ENCODE data around the gene CD101. TPM values are rescaled to one million over a fixed set of nuclear protein-coding genes. Genes with fewer than 3 reads are reported as not detected.

Gene CD101
- total RNA-seq, 6 donors from 2014 or later = 3.1 to 50.2 (median 11.7) TPM

DNA sequence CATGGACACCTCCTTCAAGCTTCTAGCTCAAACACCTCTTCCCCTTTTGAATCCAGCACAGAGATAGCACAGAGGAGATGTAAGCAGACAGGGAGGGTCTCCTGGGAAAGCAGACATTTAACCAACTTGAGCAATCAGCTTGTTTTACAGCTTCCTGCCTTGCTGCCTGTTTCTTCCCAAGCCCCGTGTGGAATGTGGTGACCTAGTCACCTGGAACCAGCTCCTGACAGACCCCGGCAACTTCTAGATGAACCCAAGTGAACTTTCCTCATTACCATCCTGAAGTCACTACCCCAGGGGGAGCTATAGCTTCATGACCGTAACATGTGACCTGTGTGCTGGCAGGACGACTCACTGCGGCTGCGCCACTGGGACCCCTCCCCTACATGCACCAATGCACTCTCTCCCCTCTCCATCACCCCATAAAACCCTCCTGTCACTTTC lies 34.5 kb downstream of the CD101 start:
- Histone ChIP-seq H3K27me3 (no peaks in the 10 kb centered on the region), H3K4me3 (no peak overlapping the region), H3K36me3 (no peaks in the 10 kb centered on the region), H3K4me1 (no peaks in the 10 kb centered on the region), H3K27ac (no peak overlapping the region), H3K9me3 (no peaks in the 10 kb centered on the region)
- DNase-seq = no peak
- no peak for TF ChIP-seq POLR2A (IDR thresholded peaks at IDR 0.05)
- TF ChIP-seq, protein P1, sequence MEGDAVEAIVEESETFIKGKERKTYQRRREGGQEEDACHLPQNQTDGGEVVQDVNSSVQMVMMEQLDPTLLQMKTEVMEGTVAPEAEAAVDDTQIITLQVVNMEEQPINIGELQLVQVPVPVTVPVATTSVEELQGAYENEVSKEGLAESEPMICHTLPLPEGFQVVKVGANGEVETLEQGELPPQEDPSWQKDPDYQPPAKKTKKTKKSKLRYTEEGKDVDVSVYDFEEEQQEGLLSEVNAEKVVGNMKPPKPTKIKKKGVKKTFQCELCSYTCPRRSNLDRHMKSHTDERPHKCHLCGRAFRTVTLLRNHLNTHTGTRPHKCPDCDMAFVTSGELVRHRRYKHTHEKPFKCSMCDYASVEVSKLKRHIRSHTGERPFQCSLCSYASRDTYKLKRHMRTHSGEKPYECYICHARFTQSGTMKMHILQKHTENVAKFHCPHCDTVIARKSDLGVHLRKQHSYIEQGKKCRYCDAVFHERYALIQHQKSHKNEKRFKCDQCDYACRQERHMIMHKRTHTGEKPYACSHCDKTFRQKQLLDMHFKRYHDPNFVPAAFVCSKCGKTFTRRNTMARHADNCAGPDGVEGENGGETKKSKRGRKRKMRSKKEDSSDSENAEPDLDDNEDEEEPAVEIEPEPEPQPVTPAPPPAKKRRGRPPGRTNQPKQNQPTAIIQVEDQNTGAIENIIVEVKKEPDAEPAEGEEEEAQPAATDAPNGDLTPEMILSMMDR (IDR thresholded peaks at IDR 0.05) = no peak
- WGBS, 2 donors = 75 to 92% methylated on average over 5 to 6 of the region's 6 CpGs
- no peak for ATAC-seq (ENCODE audit: low FRiP score in 2 of 2)

DNA sequence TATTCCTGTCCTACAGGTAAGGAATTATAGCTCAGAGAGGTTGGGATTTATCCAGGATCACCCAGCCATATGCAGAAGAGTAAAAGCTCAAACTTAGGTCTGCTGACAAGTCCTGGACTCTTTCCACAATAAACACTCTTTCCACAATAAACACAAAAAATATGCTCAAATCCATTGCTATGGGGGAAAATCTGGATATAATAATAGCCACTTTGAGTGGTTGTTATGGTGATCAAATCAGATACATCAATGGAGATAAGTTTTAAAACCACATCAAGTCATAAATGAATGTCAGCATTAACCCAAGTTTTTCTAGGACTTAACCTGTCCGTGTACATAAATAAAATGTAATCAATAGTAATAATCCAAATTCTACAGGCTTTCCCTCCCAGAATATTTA lies 36.2 kb downstream of the CD101 start:
- DNase-seq (no peak), ATAC-seq (ENCODE audit: low FRiP score in 2 of 2) (no peak)
- Histone ChIP-seq H3K27ac (no peak overlapping the region), H3K36me3 (no peaks in the 10 kb centered on the region), H3K27me3 (no peaks in the 10 kb centered on the region), H3K4me1 (no peaks in the 10 kb centered on the region), H3K9me3 (no peaks in the 10 kb centered on the region), H3K4me3 (no peak overlapping the region)
- 86 to 93% methylated on average over 1 of the region's 1 CpG for WGBS, 2 donors
- TF ChIP-seq EP300 (IDR thresholded peaks at IDR 0.05) (no peak), POLR2AphosphoS5 (IDR thresholded peaks at IDR 0.05) (no peak), POLR2A (IDR thresholded peaks at IDR 0.05) (no peak)
- TF ChIP-seq, protein P1 (IDR thresholded peaks at IDR 0.05) = no peak

DNA sequence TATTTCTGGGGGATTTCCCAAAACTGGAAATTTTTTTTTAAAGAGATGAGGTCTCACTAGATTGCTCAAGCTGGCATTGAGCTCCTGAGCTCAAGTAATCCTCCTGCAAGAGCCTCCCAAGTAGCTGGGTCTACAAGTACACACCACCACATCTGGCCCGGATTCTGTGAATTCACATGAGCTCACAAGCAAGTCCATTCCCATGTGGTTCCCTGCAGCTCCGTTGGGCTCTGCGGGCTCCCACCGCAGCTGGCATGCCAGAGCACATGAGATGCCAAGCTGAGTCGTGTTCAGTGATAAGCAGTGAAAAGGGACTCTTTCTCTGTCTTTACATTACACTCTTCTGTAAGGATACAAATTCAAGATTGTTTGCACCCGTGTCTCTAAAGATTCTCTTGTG lies 36.7 kb downstream of the CD101 start:
- WGBS, 2 donors = 88 to 92% methylated on average over 6 of the region's 6 CpGs
- Histone ChIP-seq H3K27ac (no peak overlapping the region), H3K4me1 (no peaks in the 10 kb centered on the region), H3K27me3 (no peaks in the 10 kb centered on the region), H3K9me3 (no peaks in the 10 kb centered on the region), H3K36me3 (no peaks in the 10 kb centered on the region), H3K4me3 (no peak overlapping the region)
- DNase-seq = no peak
- no peak for ATAC-seq (ENCODE audit: low FRiP score in 2 of 2)
- TF ChIP-seq POLR2A (IDR thresholded peaks at IDR 0.05) (no peak), POLR2AphosphoS5 (IDR thresholded peaks at IDR 0.05) (no peak), EP300 (IDR thresholded peaks at IDR 0.05) (no peak)
- TF ChIP-seq, protein P1 (IDR thresholded peaks at IDR 0.05) = no peak

DNA sequence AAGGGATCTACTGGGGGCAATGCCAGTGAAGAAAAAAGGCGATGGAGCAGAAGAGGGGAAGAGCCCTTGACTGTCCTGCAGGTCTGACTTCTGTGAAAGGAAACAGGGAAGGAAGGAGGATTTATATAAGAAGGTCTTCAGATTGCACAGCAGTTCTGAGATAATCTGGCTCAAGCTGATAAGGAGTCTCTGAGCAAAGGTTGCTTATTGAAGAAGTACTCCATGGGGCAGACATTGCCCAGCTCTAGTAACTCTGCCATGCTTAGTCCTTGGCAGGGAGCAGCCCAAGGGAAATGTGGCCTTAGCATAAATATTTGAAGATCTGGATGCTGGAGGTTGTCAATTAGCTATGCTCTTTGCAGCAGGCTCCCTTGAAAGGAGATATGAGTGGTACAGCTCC lies 42.7 kb downstream of the CD101 start:
- H3K4me3 ChIP-seq = no peak overlapping the region
- no peak for DNase-seq
- H3K36me3 ChIP-seq = no peaks in the 10 kb centered on the region
- 94 to 95% methylated on average over 1 of the region's 1 CpG for WGBS, 2 donors
- no peaks in the 10 kb centered on the region for H3K9me3 ChIP-seq
- H3K27me3 ChIP-seq = no peaks in the 10 kb centered on the region
- ATAC-seq (ENCODE audit: low FRiP score in 2 of 2) = no peak
- no peaks in the 10 kb centered on the region for H3K4me1 ChIP-seq
- H3K27ac ChIP-seq = no peak overlapping the region
- TF ChIP-seq POLR2A (IDR thresholded peaks at IDR 0.05) = no peak
- TF ChIP-seq, protein P1 (IDR thresholded peaks at IDR 0.05) = no peak
- TF ChIP-seq POLR2AphosphoS5 (IDR thresholded peaks at IDR 0.05) = no peak
- TF ChIP-seq EP300 (IDR thresholded peaks at IDR 0.05) = no peak

DNA sequence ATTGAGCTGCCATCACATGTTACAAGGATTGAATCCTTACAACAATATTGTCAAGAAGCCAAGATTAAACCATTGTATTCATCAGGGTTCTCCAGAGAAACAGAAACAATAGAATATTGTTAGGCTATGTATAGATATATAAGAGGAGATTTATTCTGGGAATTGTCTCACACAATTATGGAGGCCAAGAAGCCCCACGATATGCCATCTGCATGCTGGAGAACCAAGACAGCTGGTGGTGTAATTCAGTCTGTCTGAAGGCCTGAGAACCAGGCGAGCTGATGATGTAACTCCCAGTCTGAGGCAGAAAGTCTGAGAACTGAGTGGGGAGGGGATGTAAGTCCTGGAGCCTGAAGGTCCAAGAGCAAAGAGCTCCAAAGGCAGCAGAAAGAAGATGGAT lies 44.1 kb downstream of the CD101 start:
- no peak for TF ChIP-seq EP300 (IDR thresholded peaks at IDR 0.05)
- TF ChIP-seq POLR2AphosphoS5 (IDR thresholded peaks at IDR 0.05) = no peak
- TF ChIP-seq POLR2A (IDR thresholded peaks at IDR 0.05) = no peak
- TF ChIP-seq, protein P1 (IDR thresholded peaks at IDR 0.05) = no peak
- H3K27me3 ChIP-seq = no peaks in the 10 kb centered on the region
- H3K36me3 ChIP-seq = no peaks in the 10 kb centered on the region
- H3K4me3 ChIP-seq = no peak overlapping the region
- no peak overlapping the region for H3K27ac ChIP-seq
- no peaks in the 10 kb centered on the region for H3K4me1 ChIP-seq
- ATAC-seq (ENCODE audit: low FRiP score in 2 of 2) (no peak), DNase-seq (no peak)
- no peaks in the 10 kb centered on the region for H3K9me3 ChIP-seq
- WGBS, 2 donors = 64 to 74% methylated on average over 2 of the region's 2 CpGs
